SK-N-MC (cell line): Measurements from ENCODE around the gene MCM8.

Experiments used
- EZH2 ChIP-seq: fragments of 200-600 bp; sonication (generic); IDR thresholded peaks from one replicate; pipeline ENCODE4 v1.6.1; 2017; ENCODE audit warnings: antibody characterized with exemption
- POLR2AphosphoS5 ChIP-seq: IDR thresholded peaks from 2 replicates; pipeline ENCODE4 v1.6.1; 2012; ENCODE audit warnings: mild to moderate bottlenecking, low read depth, low read length, borderline replicate concordance

- TF ChIP-seq EZH2 (no peak), POLR2AphosphoS5 (no peak)
These were observed 545 bp upstream of the MCM8 start for GRCh38 chr20:5949943-5950270.
